Smooth muscle cell (in vitro differentiated cells): ENCODE results near the gene DOCK10. TPM values are rescaled to one million over a fixed set of nuclear protein-coding genes. Genes with fewer than 3 reads are reported as not detected.

Experiments used
- DNase-seq: peaks from one replicate; lab custom pipeline; 2025; ENCODE audit not compliant: unreplicated experiment; lab: John Stamatoyannopoulos, UW
- H2AFZ ChIP-seq: fragments of 200-600 bp; sonication (generic); 2 replicates; pipeline ENCODE4 v1.6.0; 2016; ENCODE audit warnings: antibody characterized with exemption, low read depth, mild to moderate bottlenecking
- H3F3A ChIP-seq: fragments of 200-600 bp; sonication (generic); 2 replicates; pipeline ENCODE4 v1.6.0; 2017; ENCODE audit warnings: antibody characterized with exemption, low read depth
- H3K27ac ChIP-seq: fragments of 200-600 bp; sonication (generic); 2 replicates; pipeline ENCODE4 v1.5.1; 2016; ENCODE audit warnings: low read depth, mild to moderate bottlenecking
- H3K27me3 ChIP-seq: fragments of 200-600 bp; sonication (generic); 2 replicates; pipeline ENCODE4 v1.6.1; 2016; ENCODE audit warnings: low read depth, mild to moderate bottlenecking
- H3K36me3 ChIP-seq: fragments of 200-600 bp; sonication (generic); 2 replicates; pipeline ENCODE4 v1.5.1; 2016; ENCODE audit warnings: low read depth
- H3K4me1 ChIP-seq: fragments of 200-600 bp; sonication (generic); 2 replicates; pipeline ENCODE4 v1.5.1; 2016; ENCODE audit warnings: low read depth
- H3K4me2 ChIP-seq: fragments of 200-600 bp; sonication (generic); 2 replicates; pipeline ENCODE4 v1.6.0; 2016; ENCODE audit warnings: mild to moderate bottlenecking
- H3K4me3 ChIP-seq: fragments of 200-600 bp; sonication (generic); 2 replicates; pipeline ENCODE4 v1.5.1; 2016; ENCODE audit warnings: mild to moderate bottlenecking
- H3K79me2 ChIP-seq: fragments of 200-600 bp; sonication (generic); 2 replicates; pipeline ENCODE4 v1.6.0; 2016; ENCODE audit warnings: low read depth, mild to moderate bottlenecking
- H3K9ac ChIP-seq: fragments of 200-600 bp; sonication (generic); 2 replicates; pipeline ENCODE4 v1.6.0; 2016; ENCODE audit warnings: low read depth
- H3K9me3 ChIP-seq: fragments of 200-600 bp; sonication (generic); replicated peaks from 2 replicates; pipeline ENCODE4 v1.5.1; 2016; ENCODE audit warnings: low read depth
- H4K20me1 ChIP-seq: fragments of 200-600 bp; sonication (generic); 2 replicates; pipeline ENCODE4 v1.6.0; 2016; ENCODE audit warnings: low read depth
- whole genome bisulfite sequencing: methylation state at CpG from one replicate; pipeline ENCODE4 v1.1.7; 2016; ENCODE audit warnings: low lambda C conversion rate; 5-methylcytosine and 5-hydroxymethylcytosine counted together
- polyA plus RNA-seq: library from polyadenylated mRNA; unstranded; fragments of >200 nt; fragmentation: Nextera tagmentation; extraction: Ambion mirVana; gene quantifications from 2 replicates; pipeline ENCODE4 v1.2.1, GENCODE V29; 2016
- total RNA-seq: library from RNA; depleted of rRNA; stranded (reverse); fragments of >200 nt; gene quantifications from 2 replicates; pipeline ENCODE4 v1.2.3, GENCODE V29; 2014
- TF ChIP-seq, protein P1 (sequence below): fragments of 200-600 bp; sonication (generic); IDR thresholded peaks from 2 replicates; pipeline ENCODE4 v1.5.1; 2017; ENCODE audit warnings: borderline replicate concordance, mild to moderate bottlenecking, antibody characterized with exemption; ENCODE audit not compliant: insufficient read depth, poor library complexity, severe bottlenecking

Gene DOCK10
- total and polyA plus RNA-seq, 2 experiments from 2014 or later: 0.04 TPM; not detected in 1

DNA sequence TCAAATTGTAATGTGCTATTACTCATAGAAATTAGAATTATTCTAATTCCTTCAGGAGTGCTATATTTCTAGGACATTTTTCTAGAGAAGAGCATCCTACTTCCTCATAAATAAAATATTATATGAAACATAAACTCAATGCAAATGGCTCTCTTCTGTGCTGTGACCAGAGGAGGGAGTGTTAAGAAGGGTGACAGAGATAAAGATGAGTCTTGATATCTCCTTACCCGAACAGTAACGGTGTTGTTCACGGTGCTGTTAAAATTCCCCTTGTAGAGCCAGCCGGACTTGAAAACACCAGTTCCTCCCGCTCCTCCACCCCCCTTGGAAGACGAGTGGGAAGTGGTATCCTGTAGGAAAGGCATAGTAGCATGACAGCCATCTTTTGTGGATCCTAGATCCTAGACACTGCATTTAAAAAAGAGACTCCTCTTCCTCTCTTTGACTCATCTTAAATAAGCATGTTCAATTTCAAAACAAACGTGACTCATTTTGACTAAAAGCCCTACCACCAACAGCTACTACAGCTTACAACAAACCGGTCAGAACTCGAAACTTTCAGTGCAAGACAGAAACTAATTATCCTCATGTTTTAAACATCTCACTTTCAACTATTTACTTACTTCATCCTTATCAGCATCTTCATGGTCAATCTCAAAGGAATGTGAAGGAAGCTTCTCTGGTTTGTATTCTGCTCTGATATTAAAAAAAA is 156.3 kb downstream of the DOCK10 start:
- Histone ChIP-seq H2AFZ (peak overlapping the region; percentile 64), H3K4me2 (peak overlapping the region; percentile 76)

DNA sequence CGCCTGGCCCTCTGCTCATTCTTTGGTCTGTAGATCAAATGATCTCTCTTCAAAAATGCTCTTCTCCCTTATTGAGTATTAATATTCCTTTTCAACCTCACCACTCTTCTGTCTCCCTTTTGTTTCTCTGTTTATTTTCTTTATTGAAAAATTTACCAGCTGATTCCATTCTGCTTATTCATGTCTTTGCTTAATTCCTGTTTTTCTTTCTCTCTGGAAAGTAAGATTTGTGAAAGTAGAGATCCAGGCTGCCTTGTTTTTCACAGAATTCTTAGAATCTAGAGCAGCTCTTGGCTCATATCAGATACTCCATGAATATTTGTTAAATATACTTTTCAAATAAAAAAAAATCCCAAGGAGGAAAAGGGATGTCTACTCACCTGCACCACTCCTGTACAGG is 157.0 kb downstream of the DOCK10 start:
- H3K4me3 ChIP-seq: no peak overlapping the region
- peak overlapping the region; percentile 76 for H3K4me2 ChIP-seq
- no peak overlapping the region for H3K9ac ChIP-seq
- H2AFZ ChIP-seq: no peak overlapping the region
- no peaks in the 10 kb centered on the region for H4K20me1 ChIP-seq
- no peaks in the 10 kb centered on the region for H3K9me3 ChIP-seq
- TF ChIP-seq, protein P1, sequence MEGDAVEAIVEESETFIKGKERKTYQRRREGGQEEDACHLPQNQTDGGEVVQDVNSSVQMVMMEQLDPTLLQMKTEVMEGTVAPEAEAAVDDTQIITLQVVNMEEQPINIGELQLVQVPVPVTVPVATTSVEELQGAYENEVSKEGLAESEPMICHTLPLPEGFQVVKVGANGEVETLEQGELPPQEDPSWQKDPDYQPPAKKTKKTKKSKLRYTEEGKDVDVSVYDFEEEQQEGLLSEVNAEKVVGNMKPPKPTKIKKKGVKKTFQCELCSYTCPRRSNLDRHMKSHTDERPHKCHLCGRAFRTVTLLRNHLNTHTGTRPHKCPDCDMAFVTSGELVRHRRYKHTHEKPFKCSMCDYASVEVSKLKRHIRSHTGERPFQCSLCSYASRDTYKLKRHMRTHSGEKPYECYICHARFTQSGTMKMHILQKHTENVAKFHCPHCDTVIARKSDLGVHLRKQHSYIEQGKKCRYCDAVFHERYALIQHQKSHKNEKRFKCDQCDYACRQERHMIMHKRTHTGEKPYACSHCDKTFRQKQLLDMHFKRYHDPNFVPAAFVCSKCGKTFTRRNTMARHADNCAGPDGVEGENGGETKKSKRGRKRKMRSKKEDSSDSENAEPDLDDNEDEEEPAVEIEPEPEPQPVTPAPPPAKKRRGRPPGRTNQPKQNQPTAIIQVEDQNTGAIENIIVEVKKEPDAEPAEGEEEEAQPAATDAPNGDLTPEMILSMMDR: no peak
- H3K36me3 ChIP-seq: no peaks in the 10 kb centered on the region
- peak overlapping the region; percentile 64 for H3K27ac ChIP-seq
- H3K79me2 ChIP-seq: no peaks in the 10 kb centered on the region
- WGBS: 100% methylated on average over 1 of the region's 1 CpG
- H3F3A ChIP-seq: no peaks in the 10 kb centered on the region
- peaks cover 6% of the 10 kb centered on the region for H3K4me1 ChIP-seq
- no peaks in the 10 kb centered on the region for H3K27me3 ChIP-seq
- no peak for DNase-seq

More for the DNA sequence above, 156.3 kb downstream of the DOCK10 start:
- Histone ChIP-seq H3K79me2 (no peaks in the 10 kb centered on the region), H3K27ac (peak overlapping the region; percentile 64), H3K27me3 (no peaks in the 10 kb centered on the region), H3K9me3 (no peaks in the 10 kb centered on the region), H3K4me1 (peaks cover 6% of the 10 kb centered on the region), H4K20me1 (no peaks in the 10 kb centered on the region), H3F3A (no peaks in the 10 kb centered on the region), H3K9ac (no peak overlapping the region), H3K4me3 (peak overlapping the region; percentile 21), H3K36me3 (no peaks in the 10 kb centered on the region)
- WGBS: 25% methylated on average over 9 of the region's 9 CpGs
- TF ChIP-seq, protein P1: no peak
- no peak for DNase-seq

DNA sequence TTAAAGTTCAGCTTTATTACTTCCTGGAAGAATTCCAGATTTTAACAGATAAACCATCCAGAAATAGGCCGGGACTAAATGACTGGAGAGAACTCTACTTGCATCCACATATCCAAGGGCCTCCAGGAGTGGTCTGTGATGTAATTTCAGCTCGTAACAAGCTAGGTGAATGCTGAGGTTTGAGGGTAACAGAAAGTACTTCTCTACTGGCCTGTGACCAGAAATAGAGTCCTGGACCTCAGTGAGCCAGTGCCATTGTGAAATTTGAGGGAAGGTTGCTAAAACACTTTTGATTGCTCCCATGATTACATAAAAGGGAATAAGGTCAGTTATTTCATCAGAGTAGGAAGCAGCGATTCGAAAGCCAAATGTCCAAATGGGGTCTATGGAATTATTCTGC is 158.1 kb downstream of the DOCK10 start:
- no peak overlapping the region for H3K9ac ChIP-seq
- no peak overlapping the region for H3K27ac ChIP-seq
- no peak overlapping the region for H2AFZ ChIP-seq
- no peak overlapping the region for H3K4me3 ChIP-seq
- H4K20me1 ChIP-seq: no peaks in the 10 kb centered on the region
- H3F3A ChIP-seq: no peaks in the 10 kb centered on the region
- H3K4me2 ChIP-seq: no peak overlapping the region
- H3K36me3 ChIP-seq: no peaks in the 10 kb centered on the region
- TF ChIP-seq, protein P1: no peak
- no peak for DNase-seq
- no peaks in the 10 kb centered on the region for H3K79me2 ChIP-seq
- WGBS: 83% methylated on average over 4 of the region's 4 CpGs
- peaks cover 6% of the 10 kb centered on the region for H3K4me1 ChIP-seq
- no peaks in the 10 kb centered on the region for H3K27me3 ChIP-seq
- no peaks in the 10 kb centered on the region for H3K9me3 ChIP-seq

DNA sequence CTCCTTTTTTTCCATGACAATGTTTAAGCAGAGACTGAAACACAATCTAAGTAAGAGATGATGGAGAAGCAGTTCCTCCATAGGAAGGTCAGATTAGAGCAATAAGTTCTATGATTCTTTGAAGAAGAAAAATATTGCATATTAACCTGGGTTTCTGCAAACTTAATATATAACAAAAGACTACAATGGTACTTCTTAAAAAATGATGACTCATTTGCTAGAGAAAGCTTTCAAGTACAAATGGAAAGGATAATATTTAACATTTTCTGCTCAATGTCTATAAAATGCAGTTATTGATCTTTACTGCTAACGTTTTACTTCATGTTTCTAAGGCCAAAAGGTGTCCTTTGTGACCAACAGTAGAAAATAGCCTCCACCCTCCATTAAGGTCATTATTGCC is 158.6 kb downstream of the DOCK10 start:
- H3K36me3 ChIP-seq: no peaks in the 10 kb centered on the region
- WGBS: 74% methylated on average over 1 of the region's 1 CpG
- H3K27ac ChIP-seq: no peak overlapping the region
- H3K27me3 ChIP-seq: no peaks in the 10 kb centered on the region
- no peak overlapping the region for H2AFZ ChIP-seq
- peaks cover 6% of the 10 kb centered on the region for H3K4me1 ChIP-seq
- no peaks in the 10 kb centered on the region for H4K20me1 ChIP-seq
- no peaks in the 10 kb centered on the region for H3K9me3 ChIP-seq
- H3K4me2 ChIP-seq: no peak overlapping the region
- H3K9ac ChIP-seq: no peak overlapping the region
- H3K79me2 ChIP-seq: no peaks in the 10 kb centered on the region
- no peaks in the 10 kb centered on the region for H3F3A ChIP-seq
- no peak for DNase-seq
- TF ChIP-seq, protein P1: no peak
- H3K4me3 ChIP-seq: no peak overlapping the region
